SK-N-MC (cell line): Measurements from ENCODE around the gene MTFR2.
"Not testable (repeated sequence)": the region's sequence is repeated elsewhere in the genome, so short reads cannot be mapped to it uniquely, and the experiment has no call there.

Source experiments
- EZH2 ChIP-seq: fragments of 200-600 bp; sonication (generic); IDR thresholded peaks from one replicate; pipeline ENCODE4 v1.6.1; 2017; ENCODE audit warnings: antibody characterized with exemption
- FOXP2 ChIP-seq: optimal IDR thresholded peaks from 2 replicates; pipeline ENCODE3; 2011; ENCODE audit warnings: mild to moderate bottlenecking, moderate library complexity; ENCODE audit not compliant: insufficient read depth; ENCODE audit errors: extremely low read length, control extremely low read depth
- POLR2AphosphoS5 ChIP-seq: IDR thresholded peaks from 2 replicates; pipeline ENCODE4 v1.6.1; 2012; ENCODE audit warnings: mild to moderate bottlenecking, low read depth, low read length, borderline replicate concordance

GRCh38 chr6:136224974-136225373, 25.1 kb downstream of the MTFR2 start:
- TF ChIP-seq EZH2, POLR2AphosphoS5, FOXP2: not testable (repeated sequence)
